Measurements from ENCODE around the gene GBX2. TPM values are rescaled to one million over a fixed set of nuclear protein-coding genes. Genes with fewer than 3 reads are reported as not detected.
A peak's percentile ranks its signal among the peaks of the same experiment; 100 is the strongest.

Gene GBX2
- total and polyA plus RNA-seq, 2 of the 8 experiments (the other 6 are each of a cell fraction or from before 2014, with no cell fraction given), result 0.38 to 0.89 TPM

DNA sequence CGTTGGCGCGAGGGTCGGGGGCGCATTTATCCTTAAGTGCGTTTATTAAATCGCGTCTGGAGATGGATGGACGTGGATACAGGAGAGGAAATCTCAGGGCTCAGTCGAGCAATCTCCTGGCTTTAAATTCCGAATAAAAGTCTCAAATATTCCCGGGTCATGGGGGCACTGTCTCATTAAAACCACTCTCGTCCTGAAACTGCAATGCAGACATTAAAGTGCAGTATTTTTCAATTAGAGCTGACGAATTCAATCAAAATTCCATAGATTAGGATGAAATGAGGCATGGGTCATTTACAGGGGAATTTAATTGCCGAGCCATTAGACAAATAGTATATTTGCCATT lies 10.7 kb upstream of the GBX2 start:
- Histone ChIP-seq H3K4me3 (ENCODE audit: extremely low read depth in 1 of 4, insufficient read depth in 2 of 4, low read depth in 3 of 4, low read length in 4 of 4) (peak overlapping the region; percentile 17 to 59 (median 30); a peak in 6 of 8 replicates), H3K79me2 (ENCODE audit: control insufficient read depth in 1 of 2, insufficient read depth in 2 of 2, low read length in 2 of 2) (no peaks in the 10 kb centered on the region), H2AFZ (ENCODE audit: low read length) (no peak overlapping the region), H3K27me3 (replicated peaks in 1 of 4; ENCODE audit: control insufficient read depth in 3 of 4, extremely low read depth in 1 of 4, insufficient read depth in 3 of 4, low read length in 3 of 4) (peaks cover 34 to 60% (median 52%) of the 10 kb centered on the region in 4 experiments), H3K36me3 (ENCODE audit: control insufficient read depth in 2 of 4, insufficient read depth in 4 of 4, low read length in 3 of 4) (no peaks in the 10 kb centered on the region), H3K23me2 (ENCODE audit: low read depth, low read length) (peaks cover 8% of the 10 kb centered on the region; the same call in 1 of the 2 replicates), H3K4me1 (replicated peaks in 1 of 4; ENCODE audit: control insufficient read depth in 3 of 4, insufficient read depth in 4 of 4, low read length in 3 of 4) (peaks cover 10 to 22% (median 10%) of the 10 kb centered on the region in 4 experiments), H3K18ac (ENCODE audit: extremely low read depth, low read length) (no peak overlapping the region), H4K91ac (replicated peaks; ENCODE audit: insufficient read length, low read length) (no peak overlapping the region), H3K9ac (replicated peaks in 1 of 4; ENCODE audit: extremely low read depth in 1 of 4, low read depth in 3 of 4, low read length in 3 of 4) (no peak overlapping the region), H3K27ac (ENCODE audit: low read depth, low read length) (no peak overlapping the region), H3K23ac (ENCODE audit: insufficient read length) (no peak overlapping the region), H2BK120ac (replicated peaks; ENCODE audit: low read depth, low read length) (no peak overlapping the region), H4K5ac (ENCODE audit: insufficient read length, low read depth, low read length) (no peak overlapping the region), H4K20me1 (replicated peaks in 1 of 2; ENCODE audit: control insufficient read depth in 1 of 2, insufficient read depth in 2 of 2, low read length in 2 of 2) (peaks cover 0 to 10% of the 10 kb centered on the region in 2 experiments), H2BK5ac (ENCODE audit: low read depth, low read length) (no peak overlapping the region), H2BK15ac (ENCODE audit: low read length) (no peak overlapping the region), H3K9me3 (ENCODE audit: insufficient read depth in 2 of 2, low read depth in 1 of 2, low read length in 1 of 2) (no peaks in the 10 kb centered on the region), H3K14ac (ENCODE audit: insufficient read length) (no peak overlapping the region), H3K4me2 (ENCODE audit: insufficient read depth in 1 of 2, low read depth in 2 of 2, low read length in 2 of 2) (peak overlapping the region; percentile 64 to 81), H2BK12ac (ENCODE audit: low read depth, low read length) (no peak overlapping the region), H2BK20ac (ENCODE audit: low read length) (no peak overlapping the region), H3K56ac (replicated peaks; ENCODE audit: insufficient read length, low read depth, low read length) (no peak overlapping the region), H3K79me1 (ENCODE audit: low read depth, low read length) (no peaks in the 10 kb centered on the region), H3K4ac (replicated peaks; ENCODE audit: insufficient read length, low read depth, low read length) (no peak overlapping the region), H2AK5ac (ENCODE audit: low read depth, low read length) (no peak overlapping the region), H4K8ac (ENCODE audit: extremely low read depth, insufficient read depth, low read length) (no peak overlapping the region)
- ChIA-PET POLR2A (ENCODE audit: partially characterized antibody) (interaction anchor here (0.6 to 1.8 kb wide), 2 partner anchors 10 to 534 kb away, joined by 3 to 7 read pairs; partner anchors contain the start of gene GBX2), CTCF (ENCODE audit: partially characterized antibody) (interaction anchor here (0.7 to 9.4 kb wide), 22 partner anchors 8 to 489 kb away, joined by 3 to 87 read pairs (median 8); partner anchors contain the start of gene GBX2)
- WGBS, 2 experiments (ENCODE audit: extremely low coverage in 1 of 2, insufficient coverage in 1 of 2, insufficient read length in 1 of 2, insufficient replicate concordance in 2 of 2, low coverage in 1 of 2, low lambda C conversion rate in 2 of 2, missing lambda C conversion rate in 1 of 2), result 9% methylated on average over 15 of the region's 15 CpGs; no CpG with 5 or more reads in 1 of the 2 experiments
- DNase-seq (ENCODE audit: low read depth in 1 of 2, low spot score in 2 of 2) (no peak), FAIRE-seq (no peak)
- TF ChIP-seq SUZ12 (IDR thresholded peaks at IDR 0.05; ENCODE audit: low read length), result no peak
- TF ChIP-seq CBX8 (IDR thresholded peaks at IDR 0.05; ENCODE audit: borderline replicate concordance, low read depth, low read length), result no peak
- TF ChIP-seq EZH2 (IDR thresholded peaks at IDR 0.05; ENCODE audit: low read depth, low read length, severe bottlenecking), result peak; percentile 71

Measured in H1 (cell line).